ENCODE results near the gene OR5AR1.
"Not testable (repeated sequence)": the region's sequence is repeated elsewhere in the genome, so short reads cannot be mapped to it uniquely, and the experiment has no call there.

Gene OR5AR1

GRCh38 chr11:56663386-56663785 is at the start of gene OR5AR1:
OR5AR1 (plus strand) TSS chr11:56663686; CDS start chr11:56663686, 0 bp downstream.
- no peak for DNase-seq (ENCODE audit: low read depth, low spot score)

- no peak for DNase-seq (ENCODE audit: low read depth, low spot score)
These were observed 38.8 kb upstream of the OR5AR1 start for GRCh38 chr11:56624661-56625110.

- DNase-seq (ENCODE audit: low read depth, low spot score) = no peak
These were observed 37.5 kb upstream of the OR5AR1 start for GRCh38 chr11:56625946-56626345.

- no peak for DNase-seq (ENCODE audit: low read depth, low spot score)
These were observed 31.2 kb upstream of the OR5AR1 start for GRCh38 chr11:56632329-56632728.

GRCh38 chr11:56636861-56637260 is 26.6 kb upstream of the OR5AR1 start:
- DNase-seq (ENCODE audit: low read depth, low spot score) = no peak

- DNase-seq (ENCODE audit: low read depth, low spot score) = no peak
These were observed 26.0 kb upstream of the OR5AR1 start for GRCh38 chr11:56637500-56637899.

GRCh38 chr11:56642339-56642738 is 21.1 kb upstream of the OR5AR1 start, which contains the start of gene OR5AP2:
OR5AP2 (minus strand) TSS chr11:56642439; CDS start chr11:56642439, 0 bp downstream.
- DNase-seq (ENCODE audit: low read depth, low spot score) = no peak

- peak; percentile 28 for DNase-seq (ENCODE audit: low read depth, low spot score)
These were observed 3.7 kb upstream of the OR5AR1 start for GRCh38 chr11:56659755-56660154.

GRCh38 chr11:56670984-56671383 is 7.5 kb downstream of the OR5AR1 start:
- no peak for DNase-seq (ENCODE audit: low read depth, low spot score)

- no peak for DNase-seq (ENCODE audit: low read depth, low spot score)
These were observed 25.1 kb downstream of the OR5AR1 start for GRCh38 chr11:56688554-56689100.

GRCh38 chr11:56691179-56691578 is 27.7 kb downstream of the OR5AR1 start:
- DNase-seq (ENCODE audit: low read depth, low spot score) = not testable (repeated sequence)

GRCh38 chr11:56693428-56693827 is 29.9 kb downstream of the OR5AR1 start:
- no peak for DNase-seq (ENCODE audit: low read depth, low spot score)

- no peak for DNase-seq (ENCODE audit: low read depth, low spot score)
These were observed 35.3 kb downstream of the OR5AR1 start, which contains the start of gene OR9G1 for GRCh38 chr11:56698795-56699194. OR9G1 (plus strand) TSS chr11:56699095; CDS start chr11:56700388, 1,293 bp downstream.

- no peak for DNase-seq (ENCODE audit: low read depth, low spot score)
These were observed 36.9 kb downstream of the OR5AR1 start for GRCh38 chr11:56700242-56700913.

GRCh38 chr11:56700914-56701485 is 37.5 kb downstream of the OR5AR1 start:
- no peak for DNase-seq (ENCODE audit: low read depth, low spot score)

- DNase-seq (ENCODE audit: low read depth, low spot score) = no peak
These were observed 42.4 kb downstream of the OR5AR1 start for GRCh38 chr11:56705784-56706396.

- DNase-seq (ENCODE audit: low read depth, low spot score) = peak; percentile 3
These were observed 43.0 kb downstream of the OR5AR1 start for GRCh38 chr11:56706486-56706885.

GRCh38 chr11:56714206-56714605 is 50.7 kb downstream of the OR5AR1 start:
- no peak for DNase-seq (ENCODE audit: low read depth, low spot score)

Measured in ELF-1 (cell line).